Measurements from ENCODE around the gene TOGARAM2.

The TOGARAM2 gene

GRCh38 chr2:29054430-29054829 lies 73.3 kb downstream of the TOGARAM2 start:
- no peak for DNase-seq (ENCODE audit: low read depth)
- TF ChIP-seq CTCF (IDR thresholded peaks at IDR 0.05; ENCODE audit: control insufficient read depth, extremely low read depth, insufficient read depth) = no peak
- H3K4me3 ChIP-seq (ENCODE audit: low read depth, low read length) = no peak overlapping the region

GRCh38 chr2:29055601-29056000 lies 74.5 kb downstream of the TOGARAM2 start:
- TF ChIP-seq CTCF (IDR thresholded peaks at IDR 0.05; ENCODE audit: control insufficient read depth, extremely low read depth, insufficient read depth) = no peak
- DNase-seq (ENCODE audit: low read depth) = no peak
- no peak overlapping the region for H3K4me3 ChIP-seq (ENCODE audit: low read depth, low read length)

- H3K4me3 ChIP-seq (ENCODE audit: low read depth, low read length) = no peak overlapping the region
- no peak for TF ChIP-seq CTCF (IDR thresholded peaks at IDR 0.05; ENCODE audit: control insufficient read depth, extremely low read depth, insufficient read depth)
- no peak for DNase-seq (ENCODE audit: low read depth)
Observed at GRCh38 chr2:29056452-29056851, 75.4 kb downstream of the TOGARAM2 start.

- no peak overlapping the region for H3K4me3 ChIP-seq (ENCODE audit: low read depth, low read length)
- no peak for TF ChIP-seq CTCF (IDR thresholded peaks at IDR 0.05; ENCODE audit: control insufficient read depth, extremely low read depth, insufficient read depth)
- DNase-seq (ENCODE audit: low read depth) = no peak
Observed at GRCh38 chr2:29057006-29057405, 75.9 kb downstream of the TOGARAM2 start.

- no peak overlapping the region for H3K4me3 ChIP-seq (ENCODE audit: low read depth, low read length)
- no peak for DNase-seq (ENCODE audit: low read depth)
- TF ChIP-seq CTCF (IDR thresholded peaks at IDR 0.05; ENCODE audit: control insufficient read depth, extremely low read depth, insufficient read depth) = no peak
Observed at GRCh38 chr2:29059624-29060023, 78.5 kb downstream of the TOGARAM2 start.

GRCh38 chr2:29060441-29060840 lies 79.3 kb downstream of the TOGARAM2 start:
- no peak overlapping the region for H3K4me3 ChIP-seq (ENCODE audit: low read depth, low read length)
- no peak for DNase-seq (ENCODE audit: low read depth)
- no peak for TF ChIP-seq CTCF (IDR thresholded peaks at IDR 0.05; ENCODE audit: control insufficient read depth, extremely low read depth, insufficient read depth)

GRCh38 chr2:29061176-29061575 lies 80.1 kb downstream of the TOGARAM2 start:
- DNase-seq (ENCODE audit: low read depth) = no peak
- no peak for TF ChIP-seq CTCF (IDR thresholded peaks at IDR 0.05; ENCODE audit: control insufficient read depth, extremely low read depth, insufficient read depth)
- no peak overlapping the region for H3K4me3 ChIP-seq (ENCODE audit: low read depth, low read length)
